Measurements from ENCODE around the gene MYOM1.

DNA sequence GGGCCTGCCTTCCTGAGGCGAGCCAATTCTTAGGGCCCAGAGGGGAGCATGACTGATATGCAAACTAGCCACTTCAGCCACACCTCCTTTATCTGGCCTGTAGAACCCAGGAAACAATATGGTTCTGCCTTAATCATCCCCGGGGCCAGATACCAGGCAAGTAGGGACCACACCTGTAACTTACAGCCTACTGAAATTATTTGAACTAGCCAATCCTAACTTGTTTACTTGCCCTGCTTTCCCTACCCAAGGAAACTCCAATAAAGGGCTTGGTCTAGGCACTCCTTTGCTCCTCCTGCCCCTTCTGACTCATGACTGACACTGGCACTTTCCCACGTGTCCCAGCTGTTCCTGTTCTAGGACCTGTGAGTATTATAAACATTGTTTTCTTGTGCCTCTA, 57.6 kb downstream of the MYOM1 start:
- TF ChIP-seq TAF1 (IDR thresholded peaks at IDR 0.05; ENCODE audit: borderline replicate concordance, insufficient read depth, low read length) (no peak), SIN3A (IDR thresholded peaks at IDR 0.05; ENCODE audit: borderline replicate concordance, insufficient read depth, low read length) (no peak), POLR2AphosphoS5 (IDR thresholded peaks at IDR 0.05; ENCODE audit: low read depth, low read length) (no peak)
